Adrenal gland (tissue), 5 donors: ENCODE data around the gene AKAP5.

Experiments used
- POLR2A ChIP-seq, 2 donors: fragments of 450-650 bp; IDR thresholded peaks; one replicate each; pipeline ENCODE4 v1.6.1; 2017; ENCODE audit warnings: antibody characterized with exemption in 2 of 2, mild to moderate bottlenecking in 2 of 2, moderate library complexity in 1 of 2
- TF ChIP-seq, protein P1 (sequence below), 6 experiments: fragments of 450-650 bp in 4 of 6; fragments of 200-600 bp in 2 of 6; sonication (generic) in 1 of 6; IDR thresholded peaks; 1 replicate in 5 of 6; 2 replicates in 1 of 6; pipeline versions ENCODE4 v1.5.1 to v1.8.0; 2016 to 2021; ENCODE audit warnings: antibody characterized with exemption in 6 of 6, mild to moderate bottlenecking in 2 of 6, moderate library complexity in 1 of 6
- donor health status: DM: no; HTN: no; CAD: no.

DNA sequence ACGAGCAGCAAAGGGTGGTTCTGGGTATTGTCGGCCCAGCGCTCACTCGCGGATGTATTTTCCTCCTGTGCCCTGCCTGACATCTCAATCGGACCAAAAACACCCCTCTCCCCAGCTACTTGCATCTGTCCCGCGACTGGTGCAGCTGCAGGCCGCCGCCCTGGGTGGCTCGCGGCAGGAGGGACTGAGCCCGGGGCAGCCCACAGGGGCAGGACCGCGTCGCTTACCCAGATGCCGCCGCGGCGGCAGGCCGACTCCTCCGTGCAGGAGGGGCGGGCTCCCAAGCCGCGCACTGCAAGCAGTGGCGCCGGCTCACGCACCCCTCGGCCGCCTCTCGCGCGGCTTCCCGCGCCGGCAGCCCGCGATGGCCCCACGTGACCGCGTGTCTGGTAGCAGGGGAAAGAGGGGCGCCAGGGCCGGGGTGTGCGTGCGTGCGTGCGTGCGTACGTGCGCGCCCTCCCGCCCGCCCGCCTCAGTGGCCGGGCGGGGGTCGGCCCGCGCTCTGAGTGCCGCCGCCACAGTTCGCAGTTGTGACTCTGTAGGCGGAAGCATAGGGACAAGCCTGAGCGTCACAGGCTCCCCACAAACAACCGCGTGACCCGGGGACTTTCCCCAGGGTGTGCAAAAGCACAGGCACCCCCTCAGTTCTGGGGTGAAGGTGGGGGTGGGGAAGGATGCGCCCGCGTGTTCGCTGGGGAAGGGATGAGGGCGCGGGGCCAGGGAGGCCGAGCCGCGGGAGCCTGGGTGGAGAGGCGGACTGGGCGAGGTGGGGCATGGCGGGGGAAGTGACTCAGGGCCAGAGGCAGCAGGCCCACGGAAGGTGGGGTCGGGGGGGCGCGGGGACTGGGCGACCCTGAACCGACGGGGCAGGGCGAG lies 38.4 kb downstream of the AKAP5 start, which contains the start of gene ZBTB25:
- peak; percentile 90 to 95 for TF ChIP-seq POLR2A (IDR thresholded peaks at IDR 0.05)
- TF ChIP-seq, protein P1, sequence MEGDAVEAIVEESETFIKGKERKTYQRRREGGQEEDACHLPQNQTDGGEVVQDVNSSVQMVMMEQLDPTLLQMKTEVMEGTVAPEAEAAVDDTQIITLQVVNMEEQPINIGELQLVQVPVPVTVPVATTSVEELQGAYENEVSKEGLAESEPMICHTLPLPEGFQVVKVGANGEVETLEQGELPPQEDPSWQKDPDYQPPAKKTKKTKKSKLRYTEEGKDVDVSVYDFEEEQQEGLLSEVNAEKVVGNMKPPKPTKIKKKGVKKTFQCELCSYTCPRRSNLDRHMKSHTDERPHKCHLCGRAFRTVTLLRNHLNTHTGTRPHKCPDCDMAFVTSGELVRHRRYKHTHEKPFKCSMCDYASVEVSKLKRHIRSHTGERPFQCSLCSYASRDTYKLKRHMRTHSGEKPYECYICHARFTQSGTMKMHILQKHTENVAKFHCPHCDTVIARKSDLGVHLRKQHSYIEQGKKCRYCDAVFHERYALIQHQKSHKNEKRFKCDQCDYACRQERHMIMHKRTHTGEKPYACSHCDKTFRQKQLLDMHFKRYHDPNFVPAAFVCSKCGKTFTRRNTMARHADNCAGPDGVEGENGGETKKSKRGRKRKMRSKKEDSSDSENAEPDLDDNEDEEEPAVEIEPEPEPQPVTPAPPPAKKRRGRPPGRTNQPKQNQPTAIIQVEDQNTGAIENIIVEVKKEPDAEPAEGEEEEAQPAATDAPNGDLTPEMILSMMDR (IDR thresholded peaks at IDR 0.05) = no peak
